SH-SY5Y (cell line): ENCODE measurements around the gene PRKCZ.

Experiments
- GATA2 ChIP-seq: IDR thresholded peaks from 2 replicates; pipeline ENCODE4 v1.6.1; 2011; ENCODE audit warnings: mild to moderate bottlenecking, low read depth, low read length
- GATA3 ChIP-seq: IDR thresholded peaks from 2 replicates; pipeline ENCODE4 v1.6.1; 2011; ENCODE audit warnings: low read depth, mild to moderate bottlenecking, low read length, moderate library complexity

- TF ChIP-seq GATA3 (no peak), GATA2 (no peak)
Observed at GRCh38 chr1:2232916-2233438, 182.8 kb downstream of the PRKCZ start.
